Muscle of leg (tissue), 11 donors: ENCODE data around the gene ARV1. TPM values are rescaled to one million over a fixed set of nuclear protein-coding genes. Genes with fewer than 3 reads are reported as not detected.
"Not testable (repeated sequence)": the region's sequence is repeated elsewhere in the genome, so short reads cannot be mapped to it uniquely, and the experiment has no call there.

ENCODE experiments used
- DNase-seq: peaks from one replicate; pipeline ENCODE4 v3.0.0; 2013
- H3K27ac ChIP-seq: one replicate; pipeline ENCODE4 v1.5.1; 2013; ENCODE audit warnings: mild to moderate bottlenecking, low read length, control low read depth
- H3K27me3 ChIP-seq: one replicate; pipeline ENCODE4 v1.6.1; 2013; ENCODE audit warnings: low read length; ENCODE audit not compliant: control insufficient read depth, insufficient read depth
- H3K36me3 ChIP-seq: one replicate; pipeline ENCODE4 v1.6.1; 2013; ENCODE audit warnings: low read length; ENCODE audit not compliant: control insufficient read depth, insufficient read depth
- H3K4me1 ChIP-seq: one replicate; pipeline ENCODE4 v1.6.1; 2013; ENCODE audit warnings: low read length; ENCODE audit not compliant: control insufficient read depth, insufficient read depth
- H3K4me3 ChIP-seq: one replicate; pipeline ENCODE4 v1.5.1; 2013; ENCODE audit warnings: low read length, control low read depth
- H3K9me3 ChIP-seq: replicated peaks from 2 replicates; pipeline ENCODE4 v1.6.1; 2013; ENCODE audit warnings: low read depth, low read length; ENCODE audit not compliant: control insufficient read depth
- WGBS: methylation state at CpG from one replicate; pipeline ENCODE4 v1.1.5; 2013; ENCODE audit warnings: missing lambda C conversion rate; ENCODE audit not compliant: insufficient coverage; 5-methylcytosine and 5-hydroxymethylcytosine counted together
- polyA plus RNA-seq, 8 donors: library from polyadenylated mRNA; unstranded; fragments of 120-200 nt; gene quantifications; one replicate each; pipeline versions ENCODE4 v1.2.1 to v1.2.3, GENCODE V29; 2013; ENCODE audit warnings: inconsistent platforms in 1 of 8, low replicate concordance in 1 of 8; ENCODE audit not compliant: insufficient read length in 8 of 8, insufficient read depth in 1 of 8
- total RNA-seq: library from RNA; stranded (reverse); fragments of 120-200 nt; gene quantifications from one replicate; pipeline ENCODE4 v1.2.4, GENCODE V29; 2013

ARV1 gene
- total and polyA plus RNA-seq, 9 donors, result 11.8 to 17.6 (median 13.7) TPM

DNA sequence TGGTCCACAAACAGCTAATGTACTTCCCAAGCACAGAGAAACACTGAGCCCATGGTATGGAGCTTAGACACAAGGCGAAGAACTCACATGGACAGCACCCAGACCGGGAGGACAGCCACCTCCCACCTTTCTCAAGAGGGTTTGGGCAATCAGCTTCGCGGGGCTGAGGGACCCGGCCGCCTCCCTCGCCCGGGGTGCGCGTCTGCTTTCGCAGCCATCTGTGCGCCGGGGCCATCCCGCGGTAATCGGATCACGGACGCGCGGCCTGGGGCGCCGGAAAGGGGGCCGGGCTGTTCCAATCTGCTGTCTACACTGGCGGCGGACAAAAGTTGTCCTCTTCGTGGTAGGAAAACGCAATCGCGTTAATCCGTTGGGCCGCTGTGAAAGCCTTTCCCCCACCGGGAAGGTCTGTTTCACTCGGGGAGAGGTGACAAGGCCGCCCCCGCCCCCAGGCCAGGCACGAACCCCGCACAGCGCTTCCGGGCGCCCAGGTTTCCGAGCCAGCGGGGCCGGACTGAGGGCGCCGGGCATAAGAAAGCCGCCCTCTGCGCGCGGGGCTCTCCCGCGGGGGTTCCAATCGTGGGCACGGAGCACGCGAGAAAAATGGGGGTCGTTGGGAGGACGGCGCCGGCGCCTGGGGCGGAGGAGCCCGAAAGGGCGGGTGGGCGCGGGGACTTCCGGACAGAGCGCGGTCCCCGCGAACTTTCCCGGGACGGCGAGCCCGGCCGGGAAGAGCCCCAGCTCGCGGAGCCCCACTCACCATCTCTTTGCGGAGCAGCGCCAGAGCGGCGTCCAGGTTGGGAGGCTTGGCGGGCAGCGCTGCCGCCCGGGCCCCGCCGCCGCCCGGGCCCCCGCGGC lies 60.5 kb downstream of the ARV1 start:
- Histone ChIP-seq H3K9me3 (peaks cover under 1% of the 10 kb centered on the region), H3K36me3 (no peaks in the 10 kb centered on the region), H3K4me1 (peaks cover 16% of the 10 kb centered on the region), H3K27ac (peak overlapping the region; percentile 35), H3K27me3 (peaks cover 13% of the 10 kb centered on the region), H3K4me3 (peak overlapping the region; percentile 78)
- peak; percentile 68 for DNase-seq
- under 1% methylated on average over 85 of the region's 91 CpGs for WGBS

- H3K4me3 ChIP-seq, result peak within 1 kb of the TSS; percentile 78
- WGBS, result under 1% methylated on average over 71 of the region's 82 CpGs
- peak; percentile 57 for DNase-seq
These were observed 61.3 kb downstream of the ARV1 start, which contains the start of gene FAM89A for GRCh38 chr1:231040019-231040799. TSS of gene FAM89A (minus strand) at chr1:231040254. CDS start at chr1:231040211, 43 bp downstream.

GRCh38 chr1:231040800-231041718 lies 62.2 kb downstream of the ARV1 start:
- 2% methylated on average over 29 of the region's 37 CpGs for WGBS
- H3K27ac ChIP-seq, result no peak overlapping the region

More at GRCh38 chr1:231040019-231040799, 61.3 kb downstream of the ARV1 start, which contains the start of gene FAM89A:
- H3K27ac ChIP-seq, result peak within 1 kb of the TSS; percentile 49
- H3K27me3 ChIP-seq, result peaks cover 13% of the 10 kb centered on the region
- H3K36me3 ChIP-seq, result no peaks in the 10 kb centered on the region
- H3K9me3 ChIP-seq, result peaks cover 6% of the 10 kb centered on the region
- peaks cover 16% of the 10 kb centered on the region for H3K4me1 ChIP-seq

GRCh38 chr1:231041719-231042261 lies 62.9 kb downstream of the ARV1 start:
- Histone ChIP-seq H3K4me1 (peaks cover 16% of the 10 kb centered on the region), H3K4me3 (no peak overlapping the region), H3K36me3 (no peaks in the 10 kb centered on the region), H3K27me3 (peaks cover 15% of the 10 kb centered on the region), H3K9me3 (peaks cover 6% of the 10 kb centered on the region), H3K27ac (no peak overlapping the region)
- no CpG with 5 or more reads among the region's 9 CpGs for WGBS
- no peak for DNase-seq

More at GRCh38 chr1:231040800-231041718, 62.2 kb downstream of the ARV1 start:
- H3K4me1 ChIP-seq, result peaks cover 16% of the 10 kb centered on the region
- peaks cover 14% of the 10 kb centered on the region for H3K27me3 ChIP-seq
- no peaks in the 10 kb centered on the region for H3K36me3 ChIP-seq
- H3K4me3 ChIP-seq, result peak overlapping the region; percentile 45
- peak; percentile 20 for DNase-seq
- peaks cover 6% of the 10 kb centered on the region for H3K9me3 ChIP-seq

DNA sequence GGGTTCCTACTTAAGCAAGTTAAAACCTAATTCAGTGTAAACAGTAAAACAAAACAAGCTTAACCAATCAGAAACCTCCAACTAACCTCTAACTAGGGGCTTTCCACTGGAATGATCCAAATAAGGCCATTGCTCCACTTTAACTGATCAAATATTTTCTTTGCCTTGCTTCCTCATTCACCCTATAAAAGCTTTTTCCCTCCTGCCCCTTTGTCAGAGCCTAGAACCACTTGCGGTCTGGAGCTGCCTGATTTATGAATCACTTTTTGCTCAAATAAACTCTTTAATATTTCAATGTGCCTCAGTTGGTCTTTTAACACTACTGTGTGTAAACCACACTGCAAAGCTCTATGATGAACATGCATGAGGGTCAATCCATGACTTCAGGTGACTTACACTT lies 65.7 kb downstream of the ARV1 start:
- Histone ChIP-seq H3K36me3 (no peaks in the 10 kb centered on the region), H3K27me3 (peaks cover 7% of the 10 kb centered on the region), H3K9me3 (peaks cover 6% of the 10 kb centered on the region), H3K27ac (no peak overlapping the region), H3K4me3 (no peak overlapping the region), H3K4me1 (peaks cover 9% of the 10 kb centered on the region)
- DNase-seq, result no peak
- WGBS, result no CpG with 5 or more reads among the region's 1 CpG

DNA sequence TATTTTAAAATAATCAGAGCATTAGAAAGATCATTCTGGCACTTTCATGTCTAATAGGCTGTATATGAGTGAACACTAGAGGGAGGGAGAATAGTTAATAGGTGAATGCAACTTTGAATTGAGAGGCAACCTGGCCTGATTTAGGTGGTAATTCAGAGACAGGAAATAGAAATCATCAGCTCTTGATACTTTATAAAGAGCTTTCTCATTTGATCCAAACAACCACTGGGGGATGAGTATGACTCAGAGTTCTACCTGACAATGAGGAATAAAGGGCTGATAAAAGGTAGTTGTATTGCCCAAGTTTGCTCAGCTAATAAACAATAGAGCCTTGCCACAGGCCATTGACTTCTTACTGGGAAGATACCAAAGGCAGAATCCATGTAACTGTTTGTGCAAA lies 66.4 kb downstream of the ARV1 start:
- peaks cover 6% of the 10 kb centered on the region for H3K9me3 ChIP-seq
- peaks cover 7% of the 10 kb centered on the region for H3K27me3 ChIP-seq
- no peak for DNase-seq
- no peak overlapping the region for H3K27ac ChIP-seq
- H3K4me3 ChIP-seq, result no peak overlapping the region
- H3K36me3 ChIP-seq, result no peaks in the 10 kb centered on the region
- H3K4me1 ChIP-seq, result peaks cover 9% of the 10 kb centered on the region

GRCh38 chr1:231045921-231046729 lies 67.2 kb downstream of the ARV1 start:
- 57% methylated on average over 2 of the region's 10 CpGs for WGBS
- H3K27me3 ChIP-seq, H3K27ac ChIP-seq, H3K4me3 ChIP-seq, DNase-seq, H3K36me3 ChIP-seq, H3K9me3 ChIP-seq, H3K4me1 ChIP-seq: not testable (repeated sequence)

DNA sequence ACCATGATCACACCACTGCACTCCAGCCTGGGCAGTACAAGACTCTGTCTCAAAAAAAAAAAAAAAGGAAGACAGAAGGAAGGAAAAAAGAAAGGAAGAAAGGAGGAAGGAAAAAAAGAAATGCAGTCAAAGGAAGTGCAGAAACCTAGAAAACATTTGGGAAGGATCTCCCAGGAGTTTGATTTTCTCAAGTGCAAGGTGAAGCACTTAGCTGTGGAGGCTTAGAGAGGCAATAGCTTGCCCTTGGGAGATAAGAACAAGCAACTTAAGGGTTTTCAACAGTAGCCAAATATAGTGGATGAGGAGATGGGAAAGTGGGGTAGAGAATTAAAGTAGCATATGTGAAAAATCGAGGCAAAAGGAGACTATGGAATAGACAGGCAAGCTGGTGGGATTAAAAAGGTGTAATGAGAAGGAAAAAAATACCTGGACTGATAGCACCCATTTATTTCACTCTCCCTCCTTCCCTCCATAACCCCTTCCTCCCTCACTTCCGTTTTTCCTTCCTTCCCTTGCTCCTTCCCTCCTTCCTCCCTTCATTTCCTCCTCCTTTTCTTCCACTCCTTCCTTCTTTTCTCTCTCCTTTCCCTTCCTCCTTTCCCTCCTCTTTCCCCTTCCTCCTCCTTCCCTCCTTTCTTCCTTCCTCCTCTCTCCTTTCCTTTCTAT lies 68.0 kb downstream of the ARV1 start:
- DNase-seq, result no peak
- H3K27ac ChIP-seq, result no peak overlapping the region
- WGBS, result 29% methylated on average over 1 of the region's 2 CpGs
- peaks cover 2% of the 10 kb centered on the region for H3K27me3 ChIP-seq
- H3K9me3 ChIP-seq, result peaks cover 6% of the 10 kb centered on the region
- no peaks in the 10 kb centered on the region for H3K36me3 ChIP-seq
- H3K4me3 ChIP-seq, result no peak overlapping the region
- no peaks in the 10 kb centered on the region for H3K4me1 ChIP-seq
